ENCODE measurements around the gene RGL4. TPM values are rescaled to one million over a fixed set of nuclear protein-coding genes. Genes with fewer than 3 reads are reported as not detected.

The RGL4 gene
- total RNA-seq, 2 experiments from 2014 or later, result 0.97 TPM; not detected in 1

Other genes with a start within 250 kb of the RGL4 start
- gene IGLL1, start 110.7 kb upstream of the RGL4 start, total RNA-seq (2014; rRNA removed; shearing (Covaris generic)), result not detected in 2 replicates
- gene IGLL1, start 110.7 kb upstream of the RGL4 start, total RNA-seq (2022), result not detected in 2 replicates
- 0.15 and 0.38 TPM in 2 replicates for gene DRICH1, start 58.7 kb upstream of the RGL4 start, total RNA-seq (2014; rRNA removed; shearing (Covaris generic))
- 0.49 TPM in 1 of 2 replicates, not detected in the other for gene DRICH1, start 58.7 kb upstream of the RGL4 start, total RNA-seq (2022)
- gene ZNF70, start 60.1 kb downstream of the RGL4 start, total RNA-seq (2014; rRNA removed; shearing (Covaris generic)), result 5.1 and 6.0 TPM in 2 replicates
- gene ZNF70, start 60.1 kb downstream of the RGL4 start, total RNA-seq (2022), result 8.4 and 8.7 TPM in 2 replicates
- 163 and 241 TPM in 2 replicates for gene VPREB3, start 63.4 kb downstream of the RGL4 start, total RNA-seq (2014; rRNA removed; shearing (Covaris generic))
- gene VPREB3, start 63.4 kb downstream of the RGL4 start, total RNA-seq (2022), result 312 and 333 TPM in 2 replicates
- gene C22orf15, start 72.0 kb downstream of the RGL4 start, total RNA-seq (2014; rRNA removed; shearing (Covaris generic)), result 1.0 and 1.7 TPM in 2 replicates
- 0.86 and 1.3 TPM in 2 replicates for gene C22orf15, start 72.0 kb downstream of the RGL4 start, total RNA-seq (2022)
- gene CHCHD10, start 77.0 kb downstream of the RGL4 start, total RNA-seq (2014; rRNA removed; shearing (Covaris generic)), result 50.8 and 54.6 TPM in 2 replicates
- 191 and 252 TPM in 2 replicates for gene CHCHD10, start 77.0 kb downstream of the RGL4 start, total RNA-seq (2022)
- gene MMP11, start 81.8 kb downstream of the RGL4 start, total RNA-seq (2014; rRNA removed; shearing (Covaris generic)), result 10.0 and 12.9 TPM in 2 replicates
- gene MMP11, start 81.8 kb downstream of the RGL4 start, total RNA-seq (2022), result 6.3 and 9.2 TPM in 2 replicates
- gene SMARCB1, start 96.0 kb downstream of the RGL4 start, total RNA-seq (2014; rRNA removed; shearing (Covaris generic)), result 265 and 297 TPM in 2 replicates
- gene SMARCB1, start 96.0 kb downstream of the RGL4 start, total RNA-seq (2022), result 242 and 252 TPM in 2 replicates
- gene DERL3, start 148.0 kb downstream of the RGL4 start, total RNA-seq (2014; rRNA removed; shearing (Covaris generic)), result 34.6 and 44.6 TPM in 2 replicates
- gene DERL3, start 148.0 kb downstream of the RGL4 start, total RNA-seq (2022), result 52.1 and 64.1 TPM in 2 replicates
- gene SLC2A11, start 166.9 kb downstream of the RGL4 start, total RNA-seq (2014; rRNA removed; shearing (Covaris generic)), result 16.0 and 16.4 TPM in 2 replicates
- gene SLC2A11, start 166.9 kb downstream of the RGL4 start, total RNA-seq (2022), result 41.6 and 50.2 TPM in 2 replicates
- gene MIF, start 203.4 kb downstream of the RGL4 start, total RNA-seq (2014; rRNA removed; shearing (Covaris generic)), result 861 and 1,440 TPM in 2 replicates
- 1,078 and 1,202 TPM in 2 replicates for gene MIF, start 203.4 kb downstream of the RGL4 start, total RNA-seq (2022)